Activated CD8-positive, alpha-beta memory T cell treated with anti-CD3 and anti-CD28 coated beads, Interleukin-2, amount 10 ng/mL, durations not matched to agents 7 days and 5 days (primary cell): ENCODE results near the gene AEBP1. TPM values are rescaled to one million over a fixed set of nuclear protein-coding genes. Genes with fewer than 3 reads are reported as not detected.

Experiments used
- ATAC-seq: fragments of 150-1000 bp; cut with Tn5 transposase; one replicate; pipeline ENCODE4 v1.10.0; 2021; ENCODE audit warnings: moderate library complexity
- CTCF ChIA-PET: fragments of 350-600 bp; sonication (Branson Sonifier 250); formaldehyde crosslinking; loops from one replicate; lab custom pipeline; 2021; ENCODE audit warnings: antibody characterized with exemption; lab: Charles Lee
- DNase-seq: peaks from one replicate; pipeline ENCODE4 v3.0.0-alpha.2; 2020
- H3K27ac Mint-ChIP-seq: one replicate; pipeline ENCODE4 v1.8.0; 2021; ENCODE audit warnings: mild to moderate bottlenecking, mixed read lengths
- H3K27me3 Mint-ChIP-seq: one replicate; pipeline ENCODE4 v1.8.0; 2021; ENCODE audit warnings: mixed read lengths
- H3K36me3 Mint-ChIP-seq: one replicate; pipeline ENCODE4 v1.8.0; 2021; ENCODE audit warnings: mild to moderate bottlenecking, mixed read lengths
- H3K4me1 Mint-ChIP-seq: one replicate; pipeline ENCODE4 v1.8.0; 2021; ENCODE audit warnings: mixed read lengths
- H3K4me3 Mint-ChIP-seq: one replicate; pipeline ENCODE4 v1.8.0; 2021; ENCODE audit warnings: mild to moderate bottlenecking, moderate library complexity, mixed read lengths
- H3K9me3 Mint-ChIP-seq: one replicate; pipeline ENCODE4 v1.8.0; 2022; ENCODE audit warnings: low read depth, mixed read lengths
- total RNA-seq, 2 experiments: library from RNA; stranded (reverse); gene quantifications; one replicate each; pipeline ENCODE4 v1.2.3, GENCODE V29; 2021

Gene AEBP1
- total RNA-seq, 2 experiments from 2014 or later: 4.0 to 6.6 TPM

GRCh38 chr7:44083796-44084195 is 20.3 kb upstream of the AEBP1 start:
- Mint-ChIP-seq H3K4me3 (peak overlapping the region; percentile 37), H3K27me3 (no peaks in the 10 kb centered on the region), H3K9me3 (no peaks in the 10 kb centered on the region), H3K36me3 (peaks cover 9% of the 10 kb centered on the region), H3K27ac (peak overlapping the region; percentile 12), H3K4me1 (peaks cover 33% of the 10 kb centered on the region)
- no peak for DNase-seq
- CTCF ChIA-PET: interaction anchor here (0.9 to 3.1 kb wide), 3 partner anchors 9 to 39 kb away, joined by 3 to 14 read pairs (median 3); partner anchors contain the start of gene DBNL
- ATAC-seq: no peak

- no peak overlapping the region for H3K27ac Mint-ChIP-seq
- H3K36me3 Mint-ChIP-seq: peaks cover 6% of the 10 kb centered on the region
- no peaks in the 10 kb centered on the region for H3K9me3 Mint-ChIP-seq
- CTCF ChIA-PET: interaction anchor here (0.7 to 3.1 kb wide), 2 partner anchors 10 to 14 kb away, joined by 3 to 14 read pairs; no protein-coding TSS in a partner anchor
- H3K4me3 Mint-ChIP-seq: no peak overlapping the region
- ATAC-seq (no peak), DNase-seq (no peak)
- H3K27me3 Mint-ChIP-seq: no peaks in the 10 kb centered on the region
- peaks cover 27% of the 10 kb centered on the region for H3K4me1 Mint-ChIP-seq
Observed at GRCh38 chr7:44084701-44085100, 19.4 kb upstream of the AEBP1 start.

GRCh38 chr7:44085546-44085945 is 18.6 kb upstream of the AEBP1 start:
- Mint-ChIP-seq H3K27ac (no peak overlapping the region), H3K36me3 (peaks cover 6% of the 10 kb centered on the region), H3K4me3 (no peak overlapping the region), H3K4me1 (peaks cover 19% of the 10 kb centered on the region), H3K9me3 (no peaks in the 10 kb centered on the region), H3K27me3 (no peaks in the 10 kb centered on the region)
- ATAC-seq: no peak
- DNase-seq: no peak
- CTCF ChIA-PET: interaction anchor here (3.1 kb wide), 1 partner anchor 13 kb away, joined by 14 read pairs; no protein-coding TSS in a partner anchor

- no peak overlapping the region for H3K4me3 Mint-ChIP-seq
- H3K4me1 Mint-ChIP-seq: peaks cover 11% of the 10 kb centered on the region
- H3K27me3 Mint-ChIP-seq: no peaks in the 10 kb centered on the region
- H3K9me3 Mint-ChIP-seq: no peaks in the 10 kb centered on the region
- DNase-seq (no peak), ATAC-seq (no peak)
- H3K36me3 Mint-ChIP-seq: no peaks in the 10 kb centered on the region
- CTCF ChIA-PET: interaction anchor here (3.1 kb wide), 1 partner anchor 12 kb away, joined by 14 read pairs; no protein-coding TSS in a partner anchor
- no peak overlapping the region for H3K27ac Mint-ChIP-seq
Observed at GRCh38 chr7:44086627-44087026, 17.5 kb upstream of the AEBP1 start.

- no peaks in the 10 kb centered on the region for H3K9me3 Mint-ChIP-seq
- H3K4me3 Mint-ChIP-seq: no peak overlapping the region
- no peaks in the 10 kb centered on the region for H3K36me3 Mint-ChIP-seq
- no peak overlapping the region for H3K27ac Mint-ChIP-seq
- H3K4me1 Mint-ChIP-seq: peaks cover 5% of the 10 kb centered on the region
- CTCF ChIA-PET: interaction anchor here (0.9 kb wide), 2 partner anchors 9 to 403 kb away, joined by 3 read pairs; partner anchors contain the start of gene NUDCD3
- DNase-seq: no peak
- no peak for ATAC-seq
- H3K27me3 Mint-ChIP-seq: no peaks in the 10 kb centered on the region
Observed at GRCh38 chr7:44087911-44088838, 16.0 kb upstream of the AEBP1 start.

GRCh38 chr7:44093102-44093641 is 11.0 kb upstream of the AEBP1 start:
- peaks cover 19% of the 10 kb centered on the region for H3K4me1 Mint-ChIP-seq
- H3K27ac Mint-ChIP-seq: no peak overlapping the region
- no peaks in the 10 kb centered on the region for H3K36me3 Mint-ChIP-seq
- CTCF ChIA-PET: no interaction called here
- H3K4me3 Mint-ChIP-seq: no peak overlapping the region
- H3K9me3 Mint-ChIP-seq: no peaks in the 10 kb centered on the region
- DNase-seq: no peak
- no peak for ATAC-seq
- H3K27me3 Mint-ChIP-seq: no peaks in the 10 kb centered on the region

- H3K9me3 Mint-ChIP-seq: no peaks in the 10 kb centered on the region
- no peak for ATAC-seq
- H3K4me3 Mint-ChIP-seq: no peak overlapping the region
- CTCF ChIA-PET: no interaction called here
- DNase-seq: no peak
- H3K4me1 Mint-ChIP-seq: peaks cover 24% of the 10 kb centered on the region
- H3K27ac Mint-ChIP-seq: no peak overlapping the region
- no peaks in the 10 kb centered on the region for H3K36me3 Mint-ChIP-seq
- no peaks in the 10 kb centered on the region for H3K27me3 Mint-ChIP-seq
Observed at GRCh38 chr7:44094365-44094764, 9.8 kb upstream of the AEBP1 start.

GRCh38 chr7:44094883-44095592 is 9.1 kb upstream of the AEBP1 start:
- Mint-ChIP-seq H3K27me3 (no peaks in the 10 kb centered on the region), H3K9me3 (no peaks in the 10 kb centered on the region), H3K4me1 (peaks cover 24% of the 10 kb centered on the region), H3K36me3 (no peaks in the 10 kb centered on the region), H3K4me3 (no peak overlapping the region), H3K27ac (no peak overlapping the region)
- CTCF ChIA-PET: interaction anchor here (0.6 kb wide), 1 partner anchor 10 kb away, joined by 3 read pairs; no protein-coding TSS in a partner anchor
- DNase-seq: no peak
- ATAC-seq: no peak

GRCh38 chr7:44095781-44096180 is 8.4 kb upstream of the AEBP1 start:
- ATAC-seq: no peak
- no peak overlapping the region for H3K4me3 Mint-ChIP-seq
- no peak for DNase-seq
- H3K27me3 Mint-ChIP-seq: no peaks in the 10 kb centered on the region
- CTCF ChIA-PET: no interaction called here
- H3K36me3 Mint-ChIP-seq: no peaks in the 10 kb centered on the region
- H3K9me3 Mint-ChIP-seq: no peaks in the 10 kb centered on the region
- peaks cover 24% of the 10 kb centered on the region for H3K4me1 Mint-ChIP-seq
- H3K27ac Mint-ChIP-seq: no peak overlapping the region

GRCh38 chr7:44096326-44096881 is 7.7 kb upstream of the AEBP1 start:
- Mint-ChIP-seq H3K4me1 (peaks cover 24% of the 10 kb centered on the region), H3K27me3 (no peaks in the 10 kb centered on the region), H3K9me3 (no peaks in the 10 kb centered on the region), H3K27ac (peak overlapping the region; percentile 78), H3K4me3 (no peak overlapping the region), H3K36me3 (no peaks in the 10 kb centered on the region)
- ATAC-seq (no peak), DNase-seq (no peak)
- CTCF ChIA-PET: interaction anchor here (3.4 kb wide), 1 partner anchor 11 kb away, joined by 14 read pairs; no protein-coding TSS in a partner anchor

GRCh38 chr7:44097064-44097932 is 6.8 kb upstream of the AEBP1 start:
- H3K4me3 Mint-ChIP-seq: peak overlapping the region; percentile 3
- peaks cover 2% of the 10 kb centered on the region for H3K27me3 Mint-ChIP-seq
- H3K4me1 Mint-ChIP-seq: peaks cover 24% of the 10 kb centered on the region
- ATAC-seq (peak; percentile 86), DNase-seq (peak; percentile 60)
- CTCF ChIA-PET: interaction anchor here (0.8 to 3.4 kb wide), 6 partner anchors 9 to 103 kb away, joined by 3 to 14 read pairs (median 3); partner anchors contain the start of gene YKT6
- no peaks in the 10 kb centered on the region for H3K36me3 Mint-ChIP-seq
- H3K27ac Mint-ChIP-seq: peak overlapping the region; percentile 78
- H3K9me3 Mint-ChIP-seq: no peaks in the 10 kb centered on the region
